A673 (cell line): ENCODE results near the gene MKI67. TPM values are rescaled to one million over a fixed set of nuclear protein-coding genes. Genes with fewer than 3 reads are reported as not detected.

Experiments used
- BruUV-seq: library from RNA; stranded (reverse); fragments of 400-500 nt; replicated peaks from 2 replicates; lab custom pipeline; 2021; lab: Mats Ljungman, UMichigan
- CTCF ChIA-PET: fragments of 300-600 bp; sonication (Branson Sonifier 250); formaldehyde crosslinking; loops from one replicate; lab custom pipeline; 2022; ENCODE audit warnings: antibody characterized with exemption; lab: Charles Lee
- POLR2A ChIA-PET: fragments of 300-600 bp; sonication (Branson Sonifier 250); formaldehyde crosslinking; loops from one replicate; lab custom pipeline; 2022; ENCODE audit warnings: antibody characterized with exemption; ENCODE audit not compliant: low non-redundant PET; lab: Charles Lee
- DNase-seq: peaks from one replicate; pipeline ENCODE4 v3.0.0-alpha.2; 2015; ENCODE audit warnings: low spot score
- H3K27ac ChIP-seq: fragments of 200-600 bp; sonication (generic); 2 replicates; pipeline ENCODE4 v1.5.1; 2016; ENCODE audit warnings: mixed run types, low read depth, mild to moderate bottlenecking, mixed read lengths, antibody characterized with exemption, low read length; ENCODE audit not compliant: poor library complexity, severe bottlenecking
- H3K27me3 ChIP-seq: fragments of 200-600 bp; sonication (generic); replicated peaks from 2 replicates; pipeline ENCODE4 v1.6.1; 2017; ENCODE audit warnings: mixed run types, low read depth, mild to moderate bottlenecking, mixed read lengths, antibody characterized with exemption, low read length; ENCODE audit not compliant: insufficient read depth, poor library complexity
- H3K36me3 ChIP-seq: fragments of 200-600 bp; sonication (generic); 2 replicates; pipeline ENCODE4 v1.6.1; 2016; ENCODE audit warnings: mixed run types, mild to moderate bottlenecking, mixed read lengths, antibody characterized with exemption, low read length; ENCODE audit not compliant: insufficient read depth, poor library complexity, severe bottlenecking
- H3K4me1 ChIP-seq: fragments of 200-600 bp; sonication (generic); 2 replicates; pipeline ENCODE4 v1.6.1; 2017; ENCODE audit warnings: mixed run types, mild to moderate bottlenecking, mixed read lengths, antibody characterized with exemption, low read length; ENCODE audit not compliant: insufficient read depth, poor library complexity, severe bottlenecking
- H3K4me3 ChIP-seq: fragments of 200-600 bp; sonication (generic); 2 replicates; pipeline ENCODE4 v1.5.1; 2016; ENCODE audit warnings: low read depth, mixed run types, mild to moderate bottlenecking, mixed read lengths, low read length; ENCODE audit not compliant: poor library complexity, severe bottlenecking
- H3K9me3 ChIP-seq: fragments of 200-600 bp; sonication (generic); 2 replicates; pipeline ENCODE4 v1.6.1; 2016; ENCODE audit warnings: mixed run types, low read depth, mild to moderate bottlenecking, mixed read lengths, antibody characterized with exemption, low read length; ENCODE audit not compliant: poor library complexity, severe bottlenecking
- EZH2 ChIP-seq: fragments of 200-600 bp; sonication (generic); IDR thresholded peaks from 2 replicates; pipeline ENCODE4 v1.6.1; 2017; ENCODE audit warnings: borderline replicate concordance, low read depth, mild to moderate bottlenecking, mixed read lengths, antibody characterized with exemption, low read length; ENCODE audit not compliant: poor library complexity, severe bottlenecking
- intact Hi-C: fragments of 100-400 bp; cut with micrococcal nuclease; formaldehyde crosslinking; loops from one replicate; pipeline ENCODE4 v1.10.0; 2022; ENCODE audit not compliant: unreplicated experiment
- total RNA-seq: library from RNA; stranded (reverse); gene quantifications from 2 replicates; pipeline ENCODE4 v1.2.3, GENCODE V29; 2021
- TF ChIP-seq, protein P1 (sequence below): fragments of 300-800, 200-600 bp; sonication (generic); conservative IDR thresholded peaks from 2 replicates; pipeline ENCODE4 v1.5.1; 2017; ENCODE audit warnings: low read depth, mild to moderate bottlenecking, antibody characterized with exemption, low read length, moderate library complexity, mixed read lengths

MKI67 gene
- total RNA-seq, 1 experiment from 2014 or later: 249 TPM

DNA sequence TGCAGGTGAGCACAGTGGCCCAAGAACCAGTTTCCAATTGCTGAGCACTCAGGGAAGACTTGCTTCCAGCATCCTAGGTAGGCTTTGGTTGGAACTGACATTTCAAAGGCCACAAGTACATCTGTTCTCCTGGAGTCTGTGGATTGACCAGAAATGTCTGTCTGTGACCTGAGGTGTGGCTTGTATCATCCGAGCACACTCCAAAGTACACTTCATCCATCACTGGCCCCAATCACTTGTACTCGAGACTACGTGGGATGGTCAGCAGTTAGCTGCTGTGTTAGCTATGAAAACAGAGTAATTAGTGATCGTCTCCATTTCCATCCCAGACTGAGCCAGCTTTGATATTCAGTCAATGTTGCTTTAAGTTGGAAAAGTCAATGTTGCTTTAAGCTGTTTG is 45.0 kb downstream of the MKI67 start:
- ChIA-PET CTCF (no interaction called here), POLR2A (no interaction called here)
- intact Hi-C loops: no loop called here
- H3K4me3 ChIP-seq: no peak overlapping the region
- no peaks in the 10 kb centered on the region for H3K9me3 ChIP-seq
- no peaks in the 10 kb centered on the region for H3K36me3 ChIP-seq
- DNase-seq: no peak
- TF ChIP-seq EZH2: no peak
- TF ChIP-seq, protein P1, sequence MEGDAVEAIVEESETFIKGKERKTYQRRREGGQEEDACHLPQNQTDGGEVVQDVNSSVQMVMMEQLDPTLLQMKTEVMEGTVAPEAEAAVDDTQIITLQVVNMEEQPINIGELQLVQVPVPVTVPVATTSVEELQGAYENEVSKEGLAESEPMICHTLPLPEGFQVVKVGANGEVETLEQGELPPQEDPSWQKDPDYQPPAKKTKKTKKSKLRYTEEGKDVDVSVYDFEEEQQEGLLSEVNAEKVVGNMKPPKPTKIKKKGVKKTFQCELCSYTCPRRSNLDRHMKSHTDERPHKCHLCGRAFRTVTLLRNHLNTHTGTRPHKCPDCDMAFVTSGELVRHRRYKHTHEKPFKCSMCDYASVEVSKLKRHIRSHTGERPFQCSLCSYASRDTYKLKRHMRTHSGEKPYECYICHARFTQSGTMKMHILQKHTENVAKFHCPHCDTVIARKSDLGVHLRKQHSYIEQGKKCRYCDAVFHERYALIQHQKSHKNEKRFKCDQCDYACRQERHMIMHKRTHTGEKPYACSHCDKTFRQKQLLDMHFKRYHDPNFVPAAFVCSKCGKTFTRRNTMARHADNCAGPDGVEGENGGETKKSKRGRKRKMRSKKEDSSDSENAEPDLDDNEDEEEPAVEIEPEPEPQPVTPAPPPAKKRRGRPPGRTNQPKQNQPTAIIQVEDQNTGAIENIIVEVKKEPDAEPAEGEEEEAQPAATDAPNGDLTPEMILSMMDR: no peak
- H3K27me3 ChIP-seq: no peaks in the 10 kb centered on the region
- no TSS peak for BruUV-seq
- H3K4me1 ChIP-seq: no peaks in the 10 kb centered on the region
- H3K27ac ChIP-seq: no peak overlapping the region

DNA sequence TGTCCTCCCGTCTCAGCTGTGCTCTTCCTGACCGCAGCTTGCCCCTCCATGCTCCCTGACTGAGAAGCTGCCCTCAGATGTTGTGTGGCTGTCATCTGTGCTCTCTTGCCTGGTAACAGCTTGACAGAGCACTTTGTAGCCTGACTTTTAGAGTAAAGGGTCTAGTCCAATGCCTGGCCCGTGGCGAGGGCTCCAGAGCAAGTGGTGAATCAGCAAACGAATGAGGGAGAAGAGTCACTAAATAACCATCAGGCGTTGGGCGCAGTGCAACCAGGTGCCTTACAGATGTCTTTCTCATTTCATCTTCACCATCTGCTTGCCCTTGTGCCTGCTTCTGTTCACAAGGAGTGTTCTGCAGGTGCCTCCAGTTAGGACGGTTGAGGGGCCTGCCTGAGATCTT is 45.6 kb downstream of the MKI67 start:
- H3K36me3 ChIP-seq: no peaks in the 10 kb centered on the region
- no peaks in the 10 kb centered on the region for H3K9me3 ChIP-seq
- BruUV-seq: no TSS peak
- intact Hi-C loops: no loop called here
- H3K4me3 ChIP-seq: no peak overlapping the region
- DNase-seq: no peak
- POLR2A ChIA-PET: no interaction called here
- H3K27ac ChIP-seq: no peak overlapping the region
- no peaks in the 10 kb centered on the region for H3K4me1 ChIP-seq
- H3K27me3 ChIP-seq: no peaks in the 10 kb centered on the region
- no peak for TF ChIP-seq EZH2
- TF ChIP-seq, protein P1: no peak
- CTCF ChIA-PET: no interaction called here

DNA sequence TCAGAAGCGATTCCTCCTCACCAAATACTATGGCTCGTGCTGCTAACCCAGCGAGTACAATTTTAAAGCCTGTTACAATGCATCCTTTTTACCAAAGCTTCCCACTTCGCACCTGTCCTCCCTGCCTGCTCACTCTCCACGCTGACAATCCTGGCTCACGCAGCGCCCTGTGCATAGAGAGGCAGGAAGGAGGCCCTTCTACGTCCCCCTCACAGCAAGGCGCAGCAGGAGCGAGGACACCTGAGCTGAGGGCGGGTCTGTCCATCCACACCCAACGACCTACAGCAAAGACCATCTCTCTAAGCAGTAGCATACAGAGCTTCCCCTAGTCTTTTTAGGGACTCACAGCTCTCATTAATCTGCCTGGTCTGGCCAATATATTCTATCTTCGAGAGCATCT is 46.0 kb downstream of the MKI67 start:
- Histone ChIP-seq H3K4me1 (no peaks in the 10 kb centered on the region), H3K4me3 (no peak overlapping the region), H3K27ac (no peak overlapping the region), H3K9me3 (no peaks in the 10 kb centered on the region), H3K27me3 (no peaks in the 10 kb centered on the region), H3K36me3 (no peaks in the 10 kb centered on the region)
- DNase-seq: no peak
- CTCF ChIA-PET: no interaction called here
- no TSS peak for BruUV-seq
- intact Hi-C loops: no loop called here
- TF ChIP-seq, protein P1: no peak
- no peak for TF ChIP-seq EZH2
- POLR2A ChIA-PET: no interaction called here
